ENCODE measurements around the gene DLG5. TPM values are rescaled to one million over a fixed set of nuclear protein-coding genes. Genes with fewer than 3 reads are reported as not detected.

DLG5 gene
- polyA plus RNA-seq, 4 donors: 7.8 to 35.9 (median 11.4) TPM

- FAIRE-seq: no peak
- H3K27ac ChIP-seq (ENCODE audit: low read depth in 1 of 3, low read length in 2 of 3): no peak overlapping the region
- H3K27me3 ChIP-seq (ENCODE audit: control insufficient read depth in 3 of 3, insufficient read depth in 3 of 3, low read length in 3 of 3): no peaks in the 10 kb centered on the region
- no peaks in the 10 kb centered on the region for H3K9me3 ChIP-seq (ENCODE audit: control insufficient read depth in 2 of 2, insufficient read depth in 1 of 2, low read depth in 1 of 2, low read length in 1 of 2)
- 83 to 91% (median 88%) methylated on average over 7 of the region's 7 CpGs for WGBS, 3 donors
- H3K4me3 ChIP-seq (ENCODE audit: low read depth in 1 of 3, low read length in 3 of 3): no peak overlapping the region
- peaks cover 8 to 82% (median 21%) of the 10 kb centered on the region in 3 donors for H3K36me3 ChIP-seq (ENCODE audit: control insufficient read depth in 3 of 3, insufficient read depth in 2 of 3, low read depth in 1 of 3, low read length in 3 of 3)
- H3K4me1 ChIP-seq (ENCODE audit: control insufficient read depth in 3 of 3, insufficient read depth in 2 of 3, low read depth in 1 of 3, low read length in 2 of 3): no peaks in the 10 kb centered on the region
- no peak for DNase-seq
Observed at GRCh38 chr10:77793831-77794230, 132.7 kb downstream of the DLG5 start.

GRCh38 chr10:77792155-77792554, 134.4 kb downstream of the DLG5 start:
- H3K27ac ChIP-seq (ENCODE audit: low read depth in 1 of 3, low read length in 2 of 3): no peak overlapping the region
- no peaks in the 10 kb centered on the region for H3K9me3 ChIP-seq (ENCODE audit: control insufficient read depth in 2 of 2, insufficient read depth in 1 of 2, low read depth in 1 of 2, low read length in 1 of 2)
- WGBS, 3 donors: 94 to 96% (median 95%) methylated on average over 12 of the region's 12 CpGs
- H3K4me1 ChIP-seq (ENCODE audit: control insufficient read depth in 3 of 3, insufficient read depth in 2 of 3, low read depth in 1 of 3, low read length in 2 of 3): no peaks in the 10 kb centered on the region
- FAIRE-seq (no peak), DNase-seq (no peak)
- peaks cover 6 to 78% (median 21%) of the 10 kb centered on the region in 3 donors for H3K36me3 ChIP-seq (ENCODE audit: control insufficient read depth in 3 of 3, insufficient read depth in 2 of 3, low read depth in 1 of 3, low read length in 3 of 3)
- H3K4me3 ChIP-seq (ENCODE audit: low read depth in 1 of 3, low read length in 3 of 3): no peak overlapping the region
- H3K27me3 ChIP-seq (ENCODE audit: control insufficient read depth in 3 of 3, insufficient read depth in 3 of 3, low read length in 3 of 3): no peaks in the 10 kb centered on the region

- Histone ChIP-seq H3K27me3 (ENCODE audit: control insufficient read depth in 3 of 3, insufficient read depth in 3 of 3, low read length in 3 of 3) (no peaks in the 10 kb centered on the region), H3K4me1 (ENCODE audit: control insufficient read depth in 3 of 3, insufficient read depth in 2 of 3, low read depth in 1 of 3, low read length in 2 of 3) (no peaks in the 10 kb centered on the region), H3K9me3 (ENCODE audit: control insufficient read depth in 2 of 2, insufficient read depth in 1 of 2, low read depth in 1 of 2, low read length in 1 of 2) (no peaks in the 10 kb centered on the region), H3K36me3 (ENCODE audit: control insufficient read depth in 3 of 3, insufficient read depth in 2 of 3, low read depth in 1 of 3, low read length in 3 of 3) (peaks cover 6 to 78% (median 21%) of the 10 kb centered on the region in 3 donors), H3K4me3 (ENCODE audit: low read depth in 1 of 3, low read length in 3 of 3) (no peak overlapping the region), H3K27ac (ENCODE audit: low read depth in 1 of 3, low read length in 2 of 3) (no peak overlapping the region)
- no peak for FAIRE-seq
- 80 to 81% (median 80%) methylated on average over 7 of the region's 7 CpGs for WGBS, 3 donors
- DNase-seq: no peak
Observed at GRCh38 chr10:77791506-77791905, 135.0 kb downstream of the DLG5 start.

- DNase-seq (no peak), FAIRE-seq (no peak)
- Histone ChIP-seq H3K27me3 (ENCODE audit: control insufficient read depth in 3 of 3, insufficient read depth in 3 of 3, low read length in 3 of 3) (no peaks in the 10 kb centered on the region), H3K36me3 (ENCODE audit: control insufficient read depth in 3 of 3, insufficient read depth in 2 of 3, low read depth in 1 of 3, low read length in 3 of 3) (peaks cover 6 to 68% (median 21%) of the 10 kb centered on the region in 3 donors), H3K9me3 (ENCODE audit: control insufficient read depth in 2 of 2, insufficient read depth in 1 of 2, low read depth in 1 of 2, low read length in 1 of 2) (no peaks in the 10 kb centered on the region), H3K4me3 (ENCODE audit: low read depth in 1 of 3, low read length in 3 of 3) (no peak overlapping the region), H3K27ac (ENCODE audit: low read depth in 1 of 3, low read length in 2 of 3) (no peak overlapping the region), H3K4me1 (ENCODE audit: control insufficient read depth in 3 of 3, insufficient read depth in 2 of 3, low read depth in 1 of 3, low read length in 2 of 3) (no peaks in the 10 kb centered on the region)
- WGBS, 3 donors: 93 to 96% (median 94%) methylated on average over 7 of the region's 7 CpGs
Observed at GRCh38 chr10:77789861-77790260, 136.7 kb downstream of the DLG5 start.

GRCh38 chr10:77789016-77789415, 137.5 kb downstream of the DLG5 start:
- H3K27ac ChIP-seq (ENCODE audit: low read depth in 1 of 3, low read length in 2 of 3): no peak overlapping the region
- H3K36me3 ChIP-seq (ENCODE audit: control insufficient read depth in 3 of 3, insufficient read depth in 2 of 3, low read depth in 1 of 3, low read length in 3 of 3): peaks cover 6 to 59% (median 17%) of the 10 kb centered on the region in 3 donors
- WGBS, 3 donors: 92 to 95% (median 94%) methylated on average over 5 of the region's 5 CpGs
- no peaks in the 10 kb centered on the region for H3K27me3 ChIP-seq (ENCODE audit: control insufficient read depth in 3 of 3, insufficient read depth in 3 of 3, low read length in 3 of 3)
- H3K4me1 ChIP-seq (ENCODE audit: control insufficient read depth in 3 of 3, insufficient read depth in 2 of 3, low read depth in 1 of 3, low read length in 2 of 3): no peaks in the 10 kb centered on the region
- H3K4me3 ChIP-seq (ENCODE audit: low read depth in 1 of 3, low read length in 3 of 3): no peak overlapping the region
- H3K9me3 ChIP-seq (ENCODE audit: control insufficient read depth in 2 of 2, insufficient read depth in 1 of 2, low read depth in 1 of 2, low read length in 1 of 2): no peaks in the 10 kb centered on the region
- FAIRE-seq (no peak), DNase-seq (no peak)

- Histone ChIP-seq H3K27ac (ENCODE audit: low read depth in 1 of 3, low read length in 2 of 3) (no peak overlapping the region), H3K27me3 (ENCODE audit: control insufficient read depth in 3 of 3, insufficient read depth in 3 of 3, low read length in 3 of 3) (no peaks in the 10 kb centered on the region), H3K9me3 (ENCODE audit: control insufficient read depth in 2 of 2, insufficient read depth in 1 of 2, low read depth in 1 of 2, low read length in 1 of 2) (no peaks in the 10 kb centered on the region), H3K36me3 (ENCODE audit: control insufficient read depth in 3 of 3, insufficient read depth in 2 of 3, low read depth in 1 of 3, low read length in 3 of 3) (peaks cover 7 to 57% (median 15%) of the 10 kb centered on the region in 3 donors), H3K4me1 (ENCODE audit: control insufficient read depth in 3 of 3, insufficient read depth in 2 of 3, low read depth in 1 of 3, low read length in 2 of 3) (no peaks in the 10 kb centered on the region), H3K4me3 (ENCODE audit: low read depth in 1 of 3, low read length in 3 of 3) (no peak overlapping the region)
- 91 to 94% (median 93%) methylated on average over 11 of the region's 11 CpGs for WGBS, 3 donors
- DNase-seq (no peak), FAIRE-seq (no peak)
Observed at GRCh38 chr10:77788496-77789010, 138.0 kb downstream of the DLG5 start.

GRCh38 chr10:77787440-77787839, 139.1 kb downstream of the DLG5 start:
- FAIRE-seq (no peak), DNase-seq (no peak)
- peaks cover 2 to 54% (median 9%) of the 10 kb centered on the region in 3 donors for H3K36me3 ChIP-seq (ENCODE audit: control insufficient read depth in 3 of 3, insufficient read depth in 2 of 3, low read depth in 1 of 3, low read length in 3 of 3)
- H3K4me1 ChIP-seq (ENCODE audit: control insufficient read depth in 3 of 3, insufficient read depth in 2 of 3, low read depth in 1 of 3, low read length in 2 of 3): no peaks in the 10 kb centered on the region
- H3K27me3 ChIP-seq (ENCODE audit: control insufficient read depth in 3 of 3, insufficient read depth in 3 of 3, low read length in 3 of 3): no peaks in the 10 kb centered on the region
- no peaks in the 10 kb centered on the region for H3K9me3 ChIP-seq (ENCODE audit: control insufficient read depth in 2 of 2, insufficient read depth in 1 of 2, low read depth in 1 of 2, low read length in 1 of 2)
- H3K27ac ChIP-seq (ENCODE audit: low read depth in 1 of 3, low read length in 2 of 3): no peak overlapping the region
- no peak overlapping the region for H3K4me3 ChIP-seq (ENCODE audit: low read depth in 1 of 3, low read length in 3 of 3)
- WGBS, 3 donors: 94 to 96% (median 95%) methylated on average over 12 of the region's 12 CpGs

GRCh38 chr10:77784856-77785255, 141.7 kb downstream of the DLG5 start:
- FAIRE-seq: no peak
- peaks cover 0 to 61% (median 2%) of the 10 kb centered on the region in 3 donors for H3K36me3 ChIP-seq (ENCODE audit: control insufficient read depth in 3 of 3, insufficient read depth in 2 of 3, low read depth in 1 of 3, low read length in 3 of 3)

More at GRCh38 chr10:77784856-77785255, 141.7 kb downstream of the DLG5 start:
- Histone ChIP-seq H3K4me1 (ENCODE audit: control insufficient read depth in 3 of 3, insufficient read depth in 2 of 3, low read depth in 1 of 3, low read length in 2 of 3) (no peaks in the 10 kb centered on the region), H3K4me3 (ENCODE audit: low read depth in 1 of 3, low read length in 3 of 3) (no peak overlapping the region), H3K27me3 (ENCODE audit: control insufficient read depth in 3 of 3, insufficient read depth in 3 of 3, low read length in 3 of 3) (no peaks in the 10 kb centered on the region), H3K27ac (ENCODE audit: low read depth in 1 of 3, low read length in 2 of 3) (no peak overlapping the region), H3K9me3 (ENCODE audit: control insufficient read depth in 2 of 2, insufficient read depth in 1 of 2, low read depth in 1 of 2, low read length in 1 of 2) (no peaks in the 10 kb centered on the region)
- no peak for DNase-seq
- 89 to 98% (median 97%) methylated on average over 4 of the region's 4 CpGs for WGBS, 3 donors

Measured in small intestine (tissue), 7 donors.